GM12878 (cell line): ENCODE measurements around the gene CTSC. TPM values are rescaled to one million over a fixed set of nuclear protein-coding genes. Genes with fewer than 3 reads are reported as not detected.

Source experiments
- ATAC-seq: fragments of 200-7000 bp; cut with Tn5 transposase; 3 replicates; pipeline ENCODE4 v1.9.1; 2020; ENCODE audit warnings: mild to moderate bottlenecking, moderate library complexity
- BruUV-seq: library from RNA; stranded (reverse); fragments of 400-500 nt; replicated peaks from 2 replicates; lab custom pipeline; 2021; lab: Mats Ljungman, UMichigan
- CTCF ChIA-PET: fragments of 300-600 bp; sonication (Branson Sonifier 250); formaldehyde crosslinking; extraction: SDS; loops from one replicate; lab custom pipeline; 2021; ENCODE audit warnings: inconsistent platforms; lab: Yijun Ruan, JAX
- POLR2A ChIA-PET: fragments of 350-600 bp; formaldehyde crosslinking; extraction: SDS; loops from one replicate; lab custom pipeline; 2021; ENCODE audit warnings: inconsistent platforms; lab: Charles Lee
- RAD21 ChIA-PET: fragments of 300-600 bp; sonication (Branson Sonifier 250); formaldehyde crosslinking; loops from one replicate; lab custom pipeline; 2023; ENCODE audit warnings: antibody characterized with exemption; ENCODE audit not compliant: unreplicated experiment; lab: Charles Lee
- SMC1A ChIA-PET: fragments of 300-600 bp; sonication (Branson Sonifier 250); formaldehyde crosslinking; loops from one replicate; lab custom pipeline; 2023; ENCODE audit not compliant: unreplicated experiment, uncharacterized antibody; lab: Charles Lee
- DNase-seq: peaks from one replicate; pipeline ENCODE4 v3.0.0-alpha.2; 2011; ENCODE audit warnings: low read depth, low spot score
- FAIRE-seq: peaks from 3 replicates; lab custom pipeline; 2011; peaks lifted over from hg19 to GRCh38; lab: Jason Lieb, UNC
- H2AFZ ChIP-seq: 2 replicates; pipeline ENCODE4 v1.6.0; 2011; ENCODE audit warnings: low read depth, low read length, control low read depth; ENCODE audit not compliant: control insufficient read depth
- H3K27ac ChIP-seq: 2 replicates; pipeline ENCODE4 v1.5.1; 2011; ENCODE audit warnings: control low read depth; ENCODE audit not compliant: control insufficient read depth, insufficient read depth
- H3K27me3 ChIP-seq, 2 experiments: replicated peaks in 1 of 2; 2 replicates each; pipeline versions ENCODE4 v1.6.0 to v1.6.1; 2011; ENCODE audit warnings: low read length in 1 of 2; ENCODE audit not compliant: control insufficient read depth in 2 of 2, insufficient read depth in 2 of 2
- H3K36me3 ChIP-seq, 2 experiments: 2 replicates each; pipeline ENCODE4 v1.5.1; 2011; ENCODE audit warnings: low read length in 1 of 2; ENCODE audit not compliant: control insufficient read depth in 2 of 2, insufficient read depth in 2 of 2
- H3K4me1 ChIP-seq: 2 replicates; pipeline ENCODE4 v1.6.1; 2011; ENCODE audit warnings: mild to moderate bottlenecking, low read length, moderate library complexity, mixed read lengths; ENCODE audit not compliant: control insufficient read depth, insufficient read depth
- H3K4me2 ChIP-seq: 2 replicates; pipeline ENCODE4 v1.6.0; 2011; ENCODE audit warnings: control low read depth; ENCODE audit not compliant: control insufficient read depth, insufficient read depth
- H3K4me3 ChIP-seq: fragments of 200-600 bp; sonication (generic); 2 replicates; pipeline ENCODE4 v1.5.1; 2016
- H3K79me2 ChIP-seq: 2 replicates; pipeline ENCODE4 v1.6.0; 2011; ENCODE audit warnings: low read length; ENCODE audit not compliant: control insufficient read depth, insufficient read depth
- H3K9ac ChIP-seq: 2 replicates; pipeline ENCODE4 v1.8.0; 2011; ENCODE audit warnings: low read length, control low read depth, mixed read lengths; ENCODE audit not compliant: control insufficient read depth, insufficient read depth
- H3K9me3 ChIP-seq: replicated peaks from 3 replicates; pipeline ENCODE4 v1.5.1; 2011; ENCODE audit warnings: mild to moderate bottlenecking, low read length; ENCODE audit not compliant: control insufficient read depth, insufficient read depth
- H4K20me1 ChIP-seq: 2 replicates; pipeline ENCODE4 v1.6.0; 2011; ENCODE audit not compliant: control insufficient read depth, insufficient read depth
- CREB1 ChIP-seq: IDR thresholded peaks from 2 replicates; pipeline ENCODE4 v1.6.1; 2012; ENCODE audit warnings: low read depth, mild to moderate bottlenecking, inconsistent platforms
- E2F4 ChIP-seq: IDR thresholded peaks from 2 replicates; pipeline ENCODE4 v1.6.1; 2012; ENCODE audit warnings: low read depth, low read length, improper control_type of control experiment
- ELK1 ChIP-seq: IDR thresholded peaks from 2 replicates; pipeline ENCODE4 v1.6.1; 2012; ENCODE audit warnings: low read depth, low read length, improper control_type of control experiment
- ESRRA ChIP-seq: IDR thresholded peaks from 2 replicates; pipeline ENCODE4 v1.6.1; 2012; ENCODE audit warnings: mild to moderate bottlenecking, low read length, improper control_type of control experiment
- HDAC2 ChIP-seq: fragments of 200-600 bp; sonication (generic); IDR thresholded peaks from 2 replicates; pipeline ENCODE4 v1.6.1; 2017
- JUNB ChIP-seq: IDR thresholded peaks from 2 replicates; pipeline ENCODE4 v1.6.1; 2016; ENCODE audit warnings: antibody characterized with exemption, mild to moderate bottlenecking
- NKRF ChIP-seq: fragments of 450-650 bp; conservative IDR thresholded peaks from 2 replicates; pipeline ENCODE4 v1.6.1; 2017; ENCODE audit warnings: mild to moderate bottlenecking, moderate library complexity
- PML ChIP-seq: IDR thresholded peaks from 2 replicates; pipeline ENCODE4 v1.6.1; 2012; ENCODE audit warnings: low read length, inconsistent platforms
- POLR2AphosphoS2 ChIP-seq: IDR thresholded peaks from 2 replicates; pipeline ENCODE4 v1.6.1; 2011; ENCODE audit warnings: low read depth, mild to moderate bottlenecking, low read length, improper control_type of control experiment, moderate library complexity
- POU2F2 ChIP-seq: IDR thresholded peaks from 3 replicates; pipeline ENCODE4 v1.6.1; 2011; ENCODE audit warnings: low read depth, mild to moderate bottlenecking, low read length, borderline replicate concordance
- RBBP5 ChIP-seq: fragments of 200-600 bp; sonication (generic); conservative IDR thresholded peaks from 2 replicates; pipeline ENCODE4 v1.6.1; 2016
- SMAD5 ChIP-seq: IDR thresholded peaks from 2 replicates; pipeline ENCODE4 v1.6.1; 2016; ENCODE audit warnings: antibody characterized with exemption, low read depth
- SP1 ChIP-seq: IDR thresholded peaks from one replicate; pipeline ENCODE4 v1.6.1; 2011; ENCODE audit warnings: low read depth, low read length
- SPI1 ChIP-seq: IDR thresholded peaks from 2 replicates; pipeline ENCODE4 v1.6.1; 2011; ENCODE audit warnings: low read depth, mild to moderate bottlenecking, low read length, moderate library complexity, borderline replicate concordance; ENCODE audit not compliant: insufficient read depth
- USF1 ChIP-seq: IDR thresholded peaks from 2 replicates; pipeline ENCODE4 v1.6.1; 2011; ENCODE audit warnings: borderline replicate concordance, low read depth, mild to moderate bottlenecking, moderate library complexity, mixed read lengths, low read length; ENCODE audit not compliant: insufficient read depth; ENCODE audit errors: extremely low read length
- ZBED1 ChIP-seq: IDR thresholded peaks from 2 replicates; pipeline ENCODE4 v1.6.1; 2016; ENCODE audit warnings: borderline replicate concordance
- ZBTB11 ChIP-seq: fragments of 450-650 bp; formaldehyde crosslinking; IDR thresholded peaks from 2 replicates; pipeline ENCODE4 v1.5.0; 2022; ENCODE audit warnings: mild to moderate bottlenecking, missing genetic modification characterization
- WGBS: methylation state at CpG from one replicate; pipeline ENCODE4 v1.1.6; 2016; ENCODE audit warnings: low lambda C conversion rate; ENCODE audit not compliant: insufficient replicate concordance, insufficient coverage; ENCODE audit errors: missing lambda C conversion rate; 5-methylcytosine and 5-hydroxymethylcytosine counted together
- in situ Hi-C: fragments of 300-500 bp; cut with MboI; formaldehyde crosslinking; loops from 9 replicates; pipeline ENCODE4 v1.14.3; 2018; ENCODE audit warnings: mixed read lengths
- intact Hi-C: fragments of 100-400 bp; cut with micrococcal nuclease; formaldehyde crosslinking; loops from one replicate; pipeline ENCODE4 v1.14.2; 2022; ENCODE audit not compliant: unreplicated experiment
- polyA plus RNA-seq, 11 experiments: library from polyadenylated mRNA; depleted of rRNA in 4 of 11; unstranded in 6 of 11; stranded (reverse) in 5 of 11; fragments of >200 nt; fragmentation: Nextera tagmentation in 4 of 11; fragmentation: Illumina TruSeq in 1 of 11; extraction: Ambion mirVana in 4 of 11; extraction: Trizol in 1 of 11; gene quantifications; 1 replicate in 1 of 11; 2 replicates in 10 of 11; pipeline versions ENCODE4 v1.2.1 to v1.2.3, GENCODE V29; 2011 to 2016; ENCODE audit warnings: inconsistent platforms in 2 of 11, missing spikeins in 2 of 11, low read depth in 1 of 11
- total RNA-seq, 4 experiments: library from RNA; depleted of rRNA in 3 of 4; stranded (reverse); fragments of >200 nt in 3 of 4; fragmentation: Illumina TruSeq in 1 of 4; extraction: Trizol in 1 of 4; gene quantifications; 2 replicates each; pipeline versions ENCODE4 v1.2.1 to v1.2.3, GENCODE V29; 2013 to 2021

The CTSC gene
- total and polyA plus RNA-seq, 10 of the 15 experiments (the other 5 are each of a cell fraction or from before 2014, with no cell fraction given), result 289 to 1,123 (median 430) TPM

GRCh38 chr11:88312628-88313027 lies 24.9 kb downstream of the CTSC start:
- peaks cover 9% of the 10 kb centered on the region for H3K4me1 ChIP-seq
- H3K27me3 ChIP-seq, result no peaks in the 10 kb centered on the region
- H3K4me2 ChIP-seq, result no peak overlapping the region
- H3K9me3 ChIP-seq, result no peaks in the 10 kb centered on the region; the same call in 2 of the 3 replicates
- SMC1A ChIA-PET, result no interaction called here
- peaks cover 5 to 21% of the 10 kb centered on the region in 2 experiments for H3K36me3 ChIP-seq
- no TSS peak for BruUV-seq
- CTCF ChIA-PET, result no interaction called here
- no peaks in the 10 kb centered on the region for H4K20me1 ChIP-seq
- no peak overlapping the region for H3K9ac ChIP-seq
- no peak for ATAC-seq
- no peak overlapping the region for H3K27ac ChIP-seq
- no peak overlapping the region for H3K4me3 ChIP-seq
- WGBS, result 0% methylated on average over 1 of the region's 1 CpG
- intact Hi-C loops (no loop called here), in situ Hi-C loops (no loop called here)
- POLR2A ChIA-PET, result no interaction called here
- no peak for FAIRE-seq
- H3K79me2 ChIP-seq, result peaks cover 2% of the 10 kb centered on the region; the same call in 1 of the 2 replicates
- RAD21 ChIA-PET, result interaction anchor here (0.6 to 1.0 kb wide), 2 partner anchors 14 to 18 kb away, joined by 3 read pairs; no protein-coding TSS in a partner anchor
- no peak overlapping the region for H2AFZ ChIP-seq
- DNase-seq, result no peak
- no peak for TF ChIP-seq ZBTB11 (CRISPR knock-in tag)
- TF ChIP-seq NKRF, result no peak
- TF ChIP-seq SMAD5, result no peak
- no peak for TF ChIP-seq E2F4
- TF ChIP-seq HDAC2, result no peak
- TF ChIP-seq POU2F2, result no peak
- no peak for TF ChIP-seq JUNB
- TF ChIP-seq USF1, result no peak
- no peak for TF ChIP-seq SPI1
- no peak for TF ChIP-seq POLR2AphosphoS2
- TF ChIP-seq ELK1, result no peak
- no peak for TF ChIP-seq ZBED1
- no peak for TF ChIP-seq RBBP5
- no peak for TF ChIP-seq SP1
- TF ChIP-seq PML, result no peak
- no peak for TF ChIP-seq CREB1
- no peak for TF ChIP-seq ESRRA
